Measurements from ENCODE around the gene AGO4. TPM values are rescaled to one million over a fixed set of nuclear protein-coding genes. Genes with fewer than 3 reads are reported as not detected.
"Not testable (repeated sequence)": the region's sequence is repeated elsewhere in the genome, so short reads cannot be mapped to it uniquely, and the experiment has no call there.

AGO4 gene
- total and polyA plus RNA-seq, 2 experiments from 2014 or later, result 11.4 to 21.1 TPM

DNA sequence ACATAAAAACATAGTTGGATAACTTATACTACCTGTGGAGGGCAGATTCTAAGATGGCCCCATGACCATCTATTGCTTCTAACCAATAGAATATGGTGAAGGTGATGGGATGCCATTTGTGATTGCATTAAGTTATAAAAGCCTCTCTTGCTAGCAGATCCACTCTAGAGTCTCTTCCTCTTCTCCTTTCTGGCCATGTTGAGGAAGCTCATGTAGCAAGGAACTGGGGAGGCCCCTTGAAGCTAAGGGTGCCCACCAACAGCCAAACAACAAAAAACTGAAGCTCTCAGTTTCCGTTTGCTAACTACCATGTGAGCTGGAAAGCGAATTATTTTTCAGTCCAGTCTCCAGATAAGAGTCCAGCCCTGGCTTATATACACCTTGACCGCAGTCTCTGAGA, 59.2 kb downstream of the AGO4 start:
- peaks cover 4% of the 10 kb centered on the region for H3K4me1 ChIP-seq (ENCODE audit: low read depth)
- H3K4me3 ChIP-seq, result no peak overlapping the region
- no peak for DNase-seq (ENCODE audit: low read depth in 1 of 2, low spot score in 1 of 2)
- no peaks in the 10 kb centered on the region for H3K9me3 ChIP-seq (ENCODE audit: low read depth)
- no peak overlapping the region for H3K27ac ChIP-seq
- H3K27me3 ChIP-seq, result no peaks in the 10 kb centered on the region
- TF ChIP-seq, protein P1, sequence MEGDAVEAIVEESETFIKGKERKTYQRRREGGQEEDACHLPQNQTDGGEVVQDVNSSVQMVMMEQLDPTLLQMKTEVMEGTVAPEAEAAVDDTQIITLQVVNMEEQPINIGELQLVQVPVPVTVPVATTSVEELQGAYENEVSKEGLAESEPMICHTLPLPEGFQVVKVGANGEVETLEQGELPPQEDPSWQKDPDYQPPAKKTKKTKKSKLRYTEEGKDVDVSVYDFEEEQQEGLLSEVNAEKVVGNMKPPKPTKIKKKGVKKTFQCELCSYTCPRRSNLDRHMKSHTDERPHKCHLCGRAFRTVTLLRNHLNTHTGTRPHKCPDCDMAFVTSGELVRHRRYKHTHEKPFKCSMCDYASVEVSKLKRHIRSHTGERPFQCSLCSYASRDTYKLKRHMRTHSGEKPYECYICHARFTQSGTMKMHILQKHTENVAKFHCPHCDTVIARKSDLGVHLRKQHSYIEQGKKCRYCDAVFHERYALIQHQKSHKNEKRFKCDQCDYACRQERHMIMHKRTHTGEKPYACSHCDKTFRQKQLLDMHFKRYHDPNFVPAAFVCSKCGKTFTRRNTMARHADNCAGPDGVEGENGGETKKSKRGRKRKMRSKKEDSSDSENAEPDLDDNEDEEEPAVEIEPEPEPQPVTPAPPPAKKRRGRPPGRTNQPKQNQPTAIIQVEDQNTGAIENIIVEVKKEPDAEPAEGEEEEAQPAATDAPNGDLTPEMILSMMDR (IDR thresholded peaks at IDR 0.05; ENCODE audit: low read depth, low read length), result no peak
- H3K36me3 ChIP-seq, result no peaks in the 10 kb centered on the region

DNA sequence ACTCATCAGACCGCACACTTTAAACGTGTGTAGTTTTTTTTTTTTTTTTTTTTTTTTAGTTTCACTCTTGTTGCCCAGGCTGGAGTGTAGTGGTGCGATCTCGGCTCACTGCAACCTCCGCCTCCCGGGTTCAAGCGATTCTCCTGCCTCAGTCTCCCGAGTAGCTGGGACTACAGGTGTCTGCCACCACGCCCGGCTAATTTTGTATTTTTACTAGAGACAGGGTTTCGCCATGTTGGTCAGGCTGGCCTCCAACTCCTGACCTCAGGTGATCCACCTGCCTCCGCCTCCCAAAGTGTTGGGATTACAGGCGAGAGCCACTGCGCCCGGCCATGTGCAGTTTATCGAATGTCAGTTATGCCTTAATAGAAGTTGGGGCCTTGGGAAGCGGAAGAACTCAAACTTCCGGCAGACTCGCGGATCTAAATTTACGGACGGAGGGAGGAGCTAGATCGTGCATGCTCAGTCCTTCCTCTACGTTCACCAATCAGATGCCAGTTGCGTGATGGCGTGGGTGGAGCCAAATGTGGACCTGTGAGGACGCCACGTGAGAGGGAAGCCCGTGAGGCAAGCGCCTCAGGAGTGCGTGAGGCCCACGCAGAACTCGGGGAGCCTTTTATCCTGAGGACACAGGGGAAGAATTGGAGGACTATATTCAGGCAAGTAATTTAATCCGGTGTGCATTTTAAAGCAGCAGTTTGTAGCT, 61.6 kb downstream of the AGO4 start:
- H3K4me3 ChIP-seq; H3K27ac ChIP-seq; H3K9me3 ChIP-seq (ENCODE audit: low read depth); H3K27me3 ChIP-seq; H3K36me3 ChIP-seq; H3K4me1 ChIP-seq (ENCODE audit: low read depth); DNase-seq (ENCODE audit: low read depth in 1 of 2, low spot score in 1 of 2): not testable (repeated sequence)

DNA sequence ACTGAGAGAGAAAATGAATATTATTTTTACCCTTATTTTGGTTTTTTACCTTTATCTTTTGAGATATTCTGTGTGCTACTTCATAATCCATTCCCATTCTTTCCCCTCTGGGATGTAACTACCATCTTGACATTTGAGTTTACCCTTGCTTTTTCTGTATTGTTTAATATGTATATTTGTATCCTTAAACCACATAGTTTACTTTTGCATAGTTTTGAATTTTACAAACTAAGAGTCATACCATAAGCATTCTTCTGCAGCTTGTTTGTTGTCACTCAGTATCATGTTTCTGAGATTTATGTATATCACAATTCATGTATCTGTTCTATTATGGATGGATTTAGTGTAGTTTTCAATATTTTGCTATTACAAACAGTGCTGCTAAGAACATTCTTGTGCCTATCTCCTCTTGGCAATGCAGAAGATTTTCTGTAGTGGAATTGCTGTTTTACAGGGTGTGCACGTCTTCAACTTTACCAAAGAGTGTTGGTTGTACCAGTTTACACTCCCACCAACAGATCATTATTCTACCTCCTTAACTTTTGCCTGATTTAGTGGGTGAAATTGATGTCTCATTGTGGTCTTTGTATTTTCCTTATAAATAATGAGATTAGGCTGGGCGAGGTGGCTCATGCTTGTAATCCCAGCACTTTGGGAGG, 63.0 kb downstream of the AGO4 start:
- no peaks in the 10 kb centered on the region for H3K36me3 ChIP-seq
- no peak overlapping the region for H3K4me3 ChIP-seq
- H3K27me3 ChIP-seq, result no peaks in the 10 kb centered on the region
- no peaks in the 10 kb centered on the region for H3K4me1 ChIP-seq (ENCODE audit: low read depth)
- H3K9me3 ChIP-seq (ENCODE audit: low read depth), result no peaks in the 10 kb centered on the region
- no peak overlapping the region for H3K27ac ChIP-seq
- TF ChIP-seq, protein P1 (IDR thresholded peaks at IDR 0.05; ENCODE audit: low read depth, low read length), result no peak
- DNase-seq (ENCODE audit: low read depth in 1 of 2, low spot score in 1 of 2), result no peak

DNA sequence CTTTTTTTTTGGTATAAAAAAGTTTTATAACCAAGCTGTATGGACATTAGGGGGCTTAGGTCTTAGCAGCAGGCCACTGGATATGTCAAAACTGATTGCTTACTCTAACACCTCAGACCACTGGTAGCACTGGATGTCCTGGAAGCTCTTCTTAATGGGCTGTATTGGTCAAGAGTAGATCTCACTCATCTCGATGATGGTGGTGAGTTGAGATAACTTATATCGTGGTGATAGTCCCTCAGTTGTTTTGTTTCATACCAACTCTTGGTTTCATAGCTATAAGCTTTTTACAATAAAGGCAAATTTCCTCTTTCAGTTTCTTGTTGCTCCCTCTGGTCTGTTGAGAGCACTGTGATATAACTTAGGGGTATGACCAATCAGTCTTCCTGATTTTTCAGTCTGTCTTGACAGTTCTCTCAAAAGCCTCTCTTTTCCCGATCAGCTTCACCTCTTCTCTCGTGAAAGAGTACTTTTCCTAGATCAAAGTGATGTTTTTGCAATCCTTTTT, 65.5 kb downstream of the AGO4 start:
- H3K36me3 ChIP-seq, result no peaks in the 10 kb centered on the region
- H3K9me3 ChIP-seq (ENCODE audit: low read depth), result no peaks in the 10 kb centered on the region
- H3K4me3 ChIP-seq, result no peak overlapping the region
- no peaks in the 10 kb centered on the region for H3K4me1 ChIP-seq (ENCODE audit: low read depth)
- H3K27me3 ChIP-seq, result no peaks in the 10 kb centered on the region
- TF ChIP-seq, protein P1 (IDR thresholded peaks at IDR 0.05; ENCODE audit: low read depth, low read length), result no peak
- no peak overlapping the region for H3K27ac ChIP-seq
- no peak for DNase-seq (ENCODE audit: low read depth in 1 of 2, low spot score in 1 of 2)

DNA sequence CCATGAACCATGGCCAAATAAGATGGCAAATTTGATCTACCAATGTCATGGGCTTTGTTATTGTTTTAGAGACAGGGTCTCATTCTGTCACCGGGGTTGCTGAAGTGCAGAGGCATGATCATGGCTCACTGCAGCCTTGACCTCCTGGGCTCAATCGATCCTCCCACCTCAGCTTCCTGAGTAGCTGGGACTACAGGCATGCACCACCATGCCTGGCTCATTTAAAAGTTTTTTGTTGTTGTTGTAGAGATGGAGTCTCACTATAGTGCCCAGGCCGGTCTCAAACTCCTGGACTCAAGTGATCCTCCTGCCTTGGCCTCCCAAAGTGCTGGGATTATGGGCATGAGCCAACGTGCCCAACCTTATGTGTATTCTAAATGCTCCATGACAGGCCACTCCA, 66.3 kb downstream of the AGO4 start:
- H3K27ac ChIP-seq; H3K4me3 ChIP-seq; H3K27me3 ChIP-seq; H3K4me1 ChIP-seq (ENCODE audit: low read depth); H3K9me3 ChIP-seq (ENCODE audit: low read depth); DNase-seq (ENCODE audit: low read depth in 1 of 2, low spot score in 1 of 2); H3K36me3 ChIP-seq: not testable (repeated sequence)

DNA sequence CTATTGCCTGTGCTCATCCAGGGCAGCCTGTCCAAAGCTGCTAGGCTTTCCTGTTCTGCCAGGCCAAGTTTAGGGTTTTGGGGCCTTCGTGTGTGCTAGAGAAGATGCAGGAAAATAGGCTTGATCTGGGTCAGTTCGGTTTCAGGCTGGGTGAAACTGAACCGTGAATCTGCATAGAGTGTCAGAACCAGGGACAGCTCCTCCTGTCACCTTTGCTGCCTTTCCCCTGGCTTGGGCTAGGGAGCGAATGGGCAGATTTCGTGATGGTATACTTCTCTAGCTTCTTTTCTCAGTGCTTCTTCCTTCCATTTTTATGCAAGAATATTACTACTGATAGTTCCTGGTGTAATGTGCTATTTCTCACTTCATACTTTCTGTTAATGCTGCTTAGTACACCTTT, 69.2 kb downstream of the AGO4 start:
- H3K4me3 ChIP-seq, result no peak overlapping the region
- H3K9me3 ChIP-seq (ENCODE audit: low read depth), result no peaks in the 10 kb centered on the region
- no peak overlapping the region for H3K27ac ChIP-seq
- no peaks in the 10 kb centered on the region for H3K36me3 ChIP-seq
- DNase-seq (ENCODE audit: low read depth in 1 of 2, low spot score in 1 of 2), result peak; percentile 48 to 69
- H3K27me3 ChIP-seq, result no peaks in the 10 kb centered on the region
- H3K4me1 ChIP-seq (ENCODE audit: low read depth), result no peaks in the 10 kb centered on the region
- TF ChIP-seq, protein P1 (IDR thresholded peaks at IDR 0.05; ENCODE audit: low read depth, low read length), result no peak
